Fibroblast of the aortic adventitia (primary cell): ENCODE measurements around the gene ENPEP. TPM values are rescaled to one million over a fixed set of nuclear protein-coding genes. Genes with fewer than 3 reads are reported as not detected.
A peak's percentile ranks its signal among the peaks of the same experiment; 100 is the strongest.
"Not testable (repeated sequence)": the region's sequence is repeated elsewhere in the genome, so short reads cannot be mapped to it uniquely, and the experiment has no call there.

Source experiments
- DNase-seq: peaks from one replicate; pipeline ENCODE4 v3.0.0-alpha.2; 2010; ENCODE audit warnings: low read depth
- H3K4me3 ChIP-seq: 2 replicates; pipeline ENCODE4 v1.5.1; 2011; ENCODE audit warnings: low read depth, mild to moderate bottlenecking, control low read depth, low read length, moderate library complexity
- total RNA-seq: library from RNA; depleted of rRNA; stranded (reverse); fragments of >200 nt; gene quantifications from 2 replicates; pipeline ENCODE4 v1.2.3, GENCODE V29; 2012; ENCODE audit warnings: low replicate concordance
- TF ChIP-seq, protein P1 (sequence below): IDR thresholded peaks from 2 replicates; pipeline ENCODE4 v1.5.1; 2011; ENCODE audit warnings: mild to moderate bottlenecking, low read length, control low read depth, inconsistent platforms; ENCODE audit not compliant: insufficient read depth

Gene ENPEP, protein sequence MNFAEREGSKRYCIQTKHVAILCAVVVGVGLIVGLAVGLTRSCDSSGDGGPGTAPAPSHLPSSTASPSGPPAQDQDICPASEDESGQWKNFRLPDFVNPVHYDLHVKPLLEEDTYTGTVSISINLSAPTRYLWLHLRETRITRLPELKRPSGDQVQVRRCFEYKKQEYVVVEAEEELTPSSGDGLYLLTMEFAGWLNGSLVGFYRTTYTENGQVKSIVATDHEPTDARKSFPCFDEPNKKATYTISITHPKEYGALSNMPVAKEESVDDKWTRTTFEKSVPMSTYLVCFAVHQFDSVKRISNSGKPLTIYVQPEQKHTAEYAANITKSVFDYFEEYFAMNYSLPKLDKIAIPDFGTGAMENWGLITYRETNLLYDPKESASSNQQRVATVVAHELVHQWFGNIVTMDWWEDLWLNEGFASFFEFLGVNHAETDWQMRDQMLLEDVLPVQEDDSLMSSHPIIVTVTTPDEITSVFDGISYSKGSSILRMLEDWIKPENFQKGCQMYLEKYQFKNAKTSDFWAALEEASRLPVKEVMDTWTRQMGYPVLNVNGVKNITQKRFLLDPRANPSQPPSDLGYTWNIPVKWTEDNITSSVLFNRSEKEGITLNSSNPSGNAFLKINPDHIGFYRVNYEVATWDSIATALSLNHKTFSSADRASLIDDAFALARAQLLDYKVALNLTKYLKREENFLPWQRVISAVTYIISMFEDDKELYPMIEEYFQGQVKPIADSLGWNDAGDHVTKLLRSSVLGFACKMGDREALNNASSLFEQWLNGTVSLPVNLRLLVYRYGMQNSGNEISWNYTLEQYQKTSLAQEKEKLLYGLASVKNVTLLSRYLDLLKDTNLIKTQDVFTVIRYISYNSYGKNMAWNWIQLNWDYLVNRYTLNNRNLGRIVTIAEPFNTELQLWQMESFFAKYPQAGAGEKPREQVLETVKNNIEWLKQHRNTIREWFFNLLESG
- total RNA-seq: 0.54 and 5.9 TPM in 2 replicates

DNA sequence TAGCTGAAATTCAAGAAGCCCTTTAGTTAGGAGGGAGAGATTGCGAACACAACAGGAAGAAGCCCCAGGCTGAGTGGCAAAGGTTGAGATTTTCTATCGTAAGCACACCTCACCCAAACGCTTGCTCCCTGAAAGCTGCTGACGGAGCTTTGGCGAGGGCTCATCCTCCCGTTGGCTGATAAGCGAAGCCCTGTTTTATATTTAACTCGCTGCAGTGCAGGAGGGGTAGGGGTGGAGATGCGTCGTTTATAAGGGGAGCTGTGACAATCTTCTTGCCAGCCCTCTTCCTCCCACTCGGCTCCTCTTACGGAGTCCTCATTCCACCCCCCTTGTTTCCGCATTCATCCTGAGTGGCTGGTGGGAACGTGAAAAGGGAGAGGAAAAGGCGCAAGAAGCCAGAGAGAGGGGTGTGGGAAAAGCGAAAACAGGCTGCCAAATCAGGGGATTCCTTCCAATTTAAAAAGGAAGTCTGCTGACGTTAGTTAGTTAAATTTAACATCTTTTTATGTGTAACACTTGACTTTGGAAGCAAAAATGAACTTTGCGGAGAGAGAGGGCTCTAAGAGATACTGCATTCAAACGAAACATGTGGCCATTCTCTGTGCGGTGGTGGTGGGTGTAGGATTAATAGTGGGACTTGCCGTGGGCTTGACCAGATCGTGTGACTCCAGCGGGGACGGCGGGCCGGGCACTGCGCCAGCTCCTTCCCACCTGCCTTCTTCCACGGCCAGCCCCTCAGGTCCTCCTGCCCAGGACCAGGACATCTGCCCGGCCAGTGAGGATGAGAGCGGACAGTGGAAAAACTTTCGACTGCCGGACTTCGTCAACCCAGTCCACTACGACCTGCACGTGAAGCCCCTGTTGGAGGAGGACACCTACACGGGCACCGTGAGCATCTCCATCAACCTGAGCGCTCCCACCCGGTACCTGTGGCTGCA is at the start of gene ENPEP:
Gene ENPEP, plus strand, starts transcription at position 275 of the 938 bp plus-strand sequence. Its CDS starts 260 bp downstream, at position 535.
- TF ChIP-seq, protein P1, sequence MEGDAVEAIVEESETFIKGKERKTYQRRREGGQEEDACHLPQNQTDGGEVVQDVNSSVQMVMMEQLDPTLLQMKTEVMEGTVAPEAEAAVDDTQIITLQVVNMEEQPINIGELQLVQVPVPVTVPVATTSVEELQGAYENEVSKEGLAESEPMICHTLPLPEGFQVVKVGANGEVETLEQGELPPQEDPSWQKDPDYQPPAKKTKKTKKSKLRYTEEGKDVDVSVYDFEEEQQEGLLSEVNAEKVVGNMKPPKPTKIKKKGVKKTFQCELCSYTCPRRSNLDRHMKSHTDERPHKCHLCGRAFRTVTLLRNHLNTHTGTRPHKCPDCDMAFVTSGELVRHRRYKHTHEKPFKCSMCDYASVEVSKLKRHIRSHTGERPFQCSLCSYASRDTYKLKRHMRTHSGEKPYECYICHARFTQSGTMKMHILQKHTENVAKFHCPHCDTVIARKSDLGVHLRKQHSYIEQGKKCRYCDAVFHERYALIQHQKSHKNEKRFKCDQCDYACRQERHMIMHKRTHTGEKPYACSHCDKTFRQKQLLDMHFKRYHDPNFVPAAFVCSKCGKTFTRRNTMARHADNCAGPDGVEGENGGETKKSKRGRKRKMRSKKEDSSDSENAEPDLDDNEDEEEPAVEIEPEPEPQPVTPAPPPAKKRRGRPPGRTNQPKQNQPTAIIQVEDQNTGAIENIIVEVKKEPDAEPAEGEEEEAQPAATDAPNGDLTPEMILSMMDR: no peak
- DNase-seq: peak; percentile 69

DNA sequence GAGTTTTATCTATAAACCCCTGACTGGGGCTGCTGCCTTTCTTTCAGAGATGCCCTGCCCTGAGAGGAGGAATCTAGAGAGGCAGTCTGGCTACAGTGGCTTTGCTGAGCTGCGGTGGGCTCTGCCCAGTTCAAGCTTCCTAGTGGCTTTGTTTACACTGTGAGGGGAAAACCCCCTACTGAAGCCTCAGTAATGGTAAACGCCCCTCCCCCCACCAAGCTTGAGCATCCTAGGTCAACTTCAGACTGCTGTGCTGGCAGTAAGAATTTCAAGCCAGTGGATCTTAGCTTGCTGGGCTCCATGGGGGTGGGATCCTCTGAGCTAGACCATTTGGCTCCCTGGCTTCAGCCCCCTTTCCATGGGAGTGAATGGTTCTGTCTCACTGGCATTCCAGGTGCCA is 44.1 kb upstream of the ENPEP start:
- DNase-seq, H3K4me3 ChIP-seq: not testable (repeated sequence)

More for the DNA sequence above, at the start of gene ENPEP:
- H3K4me3 ChIP-seq: peak within 1 kb of the TSS; percentile 65

DNA sequence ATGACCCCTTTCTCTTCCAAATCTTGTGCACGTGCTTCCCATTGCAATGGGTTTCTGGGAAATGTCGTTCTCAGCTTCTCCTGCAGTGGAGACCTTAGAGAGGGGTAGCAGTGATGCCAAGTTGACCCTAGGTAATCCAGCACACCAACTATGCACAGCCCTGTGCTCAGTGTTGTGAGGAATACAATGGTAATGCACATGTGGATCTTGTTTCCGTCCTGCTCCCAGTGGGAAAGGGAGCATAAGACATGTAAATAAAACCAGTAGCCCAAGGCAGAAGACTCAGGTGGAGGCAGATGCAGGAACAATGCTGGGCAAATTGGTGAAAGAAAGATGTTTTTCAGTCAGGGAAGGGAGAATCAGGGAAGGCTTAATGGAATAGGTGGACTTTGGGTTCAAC is 38.7 kb upstream of the ENPEP start:
- not testable (repeated sequence) for H3K4me3 ChIP-seq, DNase-seq

DNA sequence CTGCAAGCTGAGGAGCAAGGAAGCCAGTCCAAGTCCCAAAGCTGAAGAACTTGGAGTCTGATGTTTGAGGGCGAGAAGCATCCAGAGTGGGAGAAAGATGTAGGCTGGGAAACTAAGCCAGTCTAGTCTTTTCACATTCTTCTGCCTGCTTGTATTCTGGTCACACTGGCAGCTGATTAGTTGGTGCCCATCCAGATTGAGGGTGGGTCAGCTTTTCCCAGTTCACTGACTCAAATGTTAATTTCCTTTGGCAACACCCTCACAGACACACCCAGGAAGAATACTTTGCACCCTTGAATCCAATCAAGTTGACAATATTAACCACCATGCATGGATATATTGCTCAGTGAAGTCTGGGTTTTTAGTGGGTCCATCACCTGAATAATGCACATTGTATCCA is 36.7 kb upstream of the ENPEP start:
- not testable (repeated sequence) for H3K4me3 ChIP-seq, DNase-seq

DNA sequence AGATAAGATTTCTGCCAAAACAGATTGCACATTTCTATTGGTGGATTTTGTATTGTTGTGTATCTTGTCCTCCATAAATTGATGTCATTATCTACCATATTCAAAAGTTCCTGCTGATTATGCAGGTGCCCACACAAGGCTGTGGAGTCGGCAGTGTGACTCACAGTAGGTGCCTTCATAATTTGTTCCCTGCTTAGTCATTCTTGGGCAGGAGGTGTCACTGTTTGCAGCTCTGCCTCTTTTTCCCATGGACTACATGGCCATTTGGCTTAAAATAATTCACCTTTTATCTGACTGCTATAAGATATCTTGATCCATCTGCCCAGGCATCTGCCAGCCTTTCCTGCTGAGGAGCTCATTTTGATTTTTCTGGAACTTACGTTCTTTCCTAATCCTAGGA is 33.6 kb upstream of the ENPEP start:
- no peak for DNase-seq
- TF ChIP-seq, protein P1: no peak
- H3K4me3 ChIP-seq: no peak overlapping the region

DNA sequence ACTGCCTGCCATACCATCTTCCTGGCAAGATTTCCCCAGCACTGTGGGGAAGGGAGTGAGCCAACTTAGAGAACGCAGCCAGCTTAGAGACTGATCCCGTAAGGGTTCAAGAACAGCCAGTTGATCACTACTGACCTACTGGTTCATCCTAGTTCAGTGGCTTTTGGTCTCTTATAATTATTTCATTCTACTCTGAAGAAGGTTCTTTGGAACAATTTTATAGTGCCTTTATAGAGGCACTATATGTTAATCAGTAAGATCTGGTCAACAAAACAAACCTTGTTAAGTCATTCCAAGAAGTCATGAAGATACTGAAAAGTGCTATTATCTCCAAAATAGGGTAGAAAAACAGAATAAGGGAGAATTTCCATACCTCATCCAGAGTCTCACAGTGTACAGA is 33.2 kb upstream of the ENPEP start:
- DNase-seq: no peak
- TF ChIP-seq, protein P1: no peak

DNA sequence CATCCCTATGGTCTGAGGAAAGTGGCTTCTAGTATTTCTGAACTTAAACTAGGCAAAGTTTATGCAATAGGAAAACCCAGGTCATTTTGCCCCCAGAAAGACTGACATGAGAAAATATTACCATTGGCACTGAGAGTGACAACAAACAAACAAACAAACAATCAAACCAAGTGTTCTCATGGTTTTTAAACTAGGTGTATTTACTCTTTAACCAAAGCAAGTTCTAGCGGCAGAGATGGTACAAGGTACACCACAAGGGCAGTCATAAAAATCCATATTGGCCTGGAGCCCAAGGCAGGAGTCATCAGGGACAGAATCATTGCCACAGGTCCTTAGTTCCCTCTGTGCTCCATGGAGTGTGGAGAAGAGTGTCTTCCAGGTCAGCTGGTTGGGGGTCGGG is 26.0 kb upstream of the ENPEP start:
- TF ChIP-seq, protein P1: no peak
- DNase-seq: no peak
- no peak overlapping the region for H3K4me3 ChIP-seq

More for the DNA sequence above, 33.2 kb upstream of the ENPEP start:
- no peak overlapping the region for H3K4me3 ChIP-seq

DNA sequence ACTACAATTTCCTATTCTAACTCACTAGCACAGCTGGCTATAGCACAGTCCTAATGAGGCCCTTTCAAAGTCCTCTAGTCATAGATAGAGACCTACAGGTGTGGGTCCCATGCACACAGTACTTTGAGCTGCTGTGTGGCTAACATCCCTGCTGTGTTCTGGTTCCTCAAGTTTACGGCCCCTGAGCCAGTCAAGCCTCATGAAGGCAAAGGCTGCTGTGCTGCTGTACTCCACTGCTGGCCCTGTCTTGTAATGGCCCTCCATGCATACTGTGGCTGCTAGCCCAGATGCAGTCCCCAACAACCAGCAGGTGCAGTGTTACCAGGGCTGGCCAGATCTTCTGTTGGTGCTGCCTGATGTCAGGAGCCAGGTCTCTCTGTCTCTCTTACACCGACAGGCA is 23.4 kb upstream of the ENPEP start:
- no peak overlapping the region for H3K4me3 ChIP-seq
- TF ChIP-seq, protein P1: no peak

More for the DNA sequence above, 23.4 kb upstream of the ENPEP start:
- DNase-seq: no peak
